AG04449 (cell line): ENCODE data around the gene ALG6.
A peak's percentile ranks its signal among the peaks of the same experiment; 100 is the strongest.

Experiments used
- CTCF ChIA-PET: fragments of 350-600 bp; formaldehyde crosslinking; extraction: SDS; loops from one replicate; lab custom pipeline; 2021; ENCODE audit warnings: antibody characterized with exemption; lab: Yijun Ruan, JAX
- POLR2A ChIA-PET: fragments of 400-600, 350-600 bp; formaldehyde crosslinking; extraction: SDS; loops from one replicate; lab custom pipeline; 2020; ENCODE audit warnings: antibody characterized with exemption, inconsistent platforms; lab: Yijun Ruan, JAX
- DNase-seq: peaks from one replicate; pipeline ENCODE4 v3.0.0-alpha.2; 2010; ENCODE audit warnings: low read depth, low spot score
- H3K4me3 ChIP-seq: 2 replicates; pipeline ENCODE4 v1.5.1; 2011; ENCODE audit warnings: low read depth, mild to moderate bottlenecking, control low read depth, low read length
- CTCF ChIP-seq: IDR thresholded peaks from one replicate; pipeline ENCODE4 v1.5.1; 2011; ENCODE audit warnings: mild to moderate bottlenecking, moderate library complexity, low read length, control low read depth, inconsistent platforms; ENCODE audit not compliant: insufficient read depth; ENCODE audit errors: missing control alignments

The ALG6 gene

GRCh38 chr1:63321066-63321784 lies 46.2 kb upstream of the ALG6 start:
- ChIA-PET POLR2A (no interaction called here), CTCF (interaction anchor here (0.7 kb wide), 1 partner anchor 60 kb away, joined by 3 read pairs; no protein-coding TSS in a partner anchor)
- no peak overlapping the region for H3K4me3 ChIP-seq
- DNase-seq: no peak
- TF ChIP-seq CTCF: no peak

GRCh38 chr1:63321785-63322113 lies 45.7 kb upstream of the ALG6 start:
- CTCF ChIA-PET: interaction anchor here (0.7 kb wide), 1 partner anchor 60 kb away, joined by 3 read pairs; no protein-coding TSS in a partner anchor

GRCh38 chr1:63322114-63322943 lies 45.1 kb upstream of the ALG6 start, which contains the start of gene FOXD3:
FOXD3 (plus strand) TSS chr1:63322567; CDS start chr1:63323059, 492 bp downstream.
- DNase-seq: no peak
- TF ChIP-seq CTCF: no peak
- CTCF ChIA-PET: interaction anchor here (0.7 to 1.4 kb wide), 2 partner anchors 29 to 59 kb away, joined by 3 to 4 read pairs; no protein-coding TSS in a partner anchor
- peak within 1 kb of the TSS; percentile 42 for H3K4me3 ChIP-seq
- POLR2A ChIA-PET: no interaction called here

More at GRCh38 chr1:63321785-63322113, 45.7 kb upstream of the ALG6 start:
- POLR2A ChIA-PET: no interaction called here
- no peak overlapping the region; the same call in 1 of the 2 replicates for H3K4me3 ChIP-seq
- no peak for DNase-seq
- TF ChIP-seq CTCF: no peak

- CTCF ChIA-PET: interaction anchor here (1.4 kb wide), 1 partner anchor 30 kb away, joined by 4 read pairs; no protein-coding TSS in a partner anchor
- TF ChIP-seq CTCF: no peak
- no peak for DNase-seq
- H3K4me3 ChIP-seq: no peak overlapping the region
- POLR2A ChIA-PET: no interaction called here
Observed at GRCh38 chr1:63322944-63323864, 44.2 kb upstream of the ALG6 start.

GRCh38 chr1:63323865-63324778 lies 43.3 kb upstream of the ALG6 start:
- no peak overlapping the region for H3K4me3 ChIP-seq
- ChIA-PET POLR2A (no interaction called here), CTCF (interaction anchor here (1.4 kb wide), 1 partner anchor 31 kb away, joined by 4 read pairs; no protein-coding TSS in a partner anchor)
- TF ChIP-seq CTCF: no peak
- no peak for DNase-seq
